ENCODE data around the gene FHIP2A.
"Not testable (repeated sequence)": the region's sequence is repeated elsewhere in the genome, so short reads cannot be mapped to it uniquely, and the experiment has no call there.

FHIP2A gene

DNA sequence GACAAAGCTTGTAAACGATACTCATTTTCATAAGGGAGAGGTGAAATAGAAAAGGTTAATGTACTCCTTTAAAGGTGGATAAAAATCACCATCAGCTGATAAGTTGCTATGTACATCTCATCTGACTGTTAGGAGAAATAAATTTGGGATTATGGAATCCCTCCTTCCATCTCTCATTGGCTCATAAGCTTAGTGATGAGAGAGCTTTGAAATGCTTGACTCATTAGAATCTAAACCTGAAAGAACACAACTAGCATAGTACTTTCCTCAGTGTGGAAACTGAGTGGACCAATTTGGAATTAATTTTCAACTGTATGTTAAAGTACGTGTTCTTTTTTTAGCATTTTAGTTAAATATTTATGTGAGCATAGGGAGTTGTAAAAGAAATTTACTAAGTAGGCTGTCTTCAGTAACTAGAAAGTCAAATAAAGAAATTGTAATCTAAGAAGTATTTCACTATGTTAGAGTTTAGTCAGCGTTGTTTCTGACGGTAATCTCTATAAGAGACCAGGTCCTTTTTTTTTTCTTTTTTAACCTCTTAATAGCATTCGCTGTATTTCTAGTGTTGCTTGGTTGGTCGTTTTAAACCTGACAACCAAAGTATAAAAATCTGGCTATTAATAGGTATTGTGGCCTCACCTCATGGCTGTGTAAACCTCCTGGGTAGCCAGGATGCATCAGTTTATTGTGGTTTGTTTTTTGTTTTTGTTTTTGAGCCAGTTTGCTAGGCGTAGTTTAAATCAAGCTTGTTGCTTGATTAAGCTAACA is 34.4 kb downstream of the FHIP2A start:
- intact Hi-C loops (cut with DNase I) = no loop called here
- DNase-seq = no peak

- no peak for DNase-seq
- intact Hi-C loops (cut with DNase I) = no loop called here
These were observed 35.1 kb downstream of the FHIP2A start for GRCh38 chr10:114856544-114857287.

- intact Hi-C loops (cut with DNase I); DNase-seq: not testable (repeated sequence)
These were observed 35.6 kb downstream of the FHIP2A start for GRCh38 chr10:114857288-114857565.

DNA sequence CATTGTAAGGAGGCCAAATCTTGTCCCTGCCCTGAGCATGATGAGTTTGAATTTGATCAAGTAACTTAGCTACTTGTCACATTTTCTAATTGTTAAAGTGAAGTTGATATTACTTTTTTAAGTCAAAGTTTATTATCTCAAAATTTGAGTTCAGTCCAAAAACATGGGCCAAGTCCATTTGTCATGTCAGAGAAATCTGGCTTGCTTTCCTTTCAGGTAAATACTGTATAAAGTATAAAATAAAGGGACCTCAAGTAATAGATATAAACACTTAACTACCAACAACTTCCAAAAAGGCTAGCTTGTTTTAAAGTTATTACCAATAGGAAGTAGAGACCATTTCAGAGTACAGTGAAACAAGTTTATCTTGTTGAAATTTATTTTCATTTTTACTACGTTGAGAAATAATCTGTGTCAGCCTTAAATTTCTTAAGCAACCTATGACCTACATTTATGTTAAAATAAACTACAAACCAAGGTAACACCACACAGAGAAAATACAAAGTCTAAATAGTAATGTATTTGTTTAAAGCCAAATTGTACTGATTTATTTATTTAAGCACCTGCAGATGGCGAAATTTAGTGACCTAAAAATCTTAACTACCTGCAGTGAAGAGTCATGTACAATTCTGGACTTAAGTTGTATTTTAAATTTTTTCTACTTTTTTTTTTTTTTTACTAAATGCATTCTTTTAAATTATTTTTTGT is 36.5 kb downstream of the FHIP2A start:
- intact Hi-C loops (cut with DNase I) = no loop called here

GRCh38 chr10:114859222-114859621 is 37.6 kb downstream of the FHIP2A start:
- intact Hi-C loops (cut with DNase I) = no loop called here
- DNase-seq = peak in 4 of 10 donors; percentile 20 to 80 (median 32)

More for the DNA sequence above, 36.5 kb downstream of the FHIP2A start:
- DNase-seq = no peak

- no peak for DNase-seq
- intact Hi-C loops (cut with DNase I) = no loop called here
These were observed 40.9 kb downstream of the FHIP2A start for GRCh38 chr10:114862456-114862855.

GRCh38 chr10:114867365-114867764 is 45.8 kb downstream of the FHIP2A start:
- intact Hi-C loops (cut with DNase I) = no loop called here
- no peak for DNase-seq

GRCh38 chr10:114868870-114869519 is 47.4 kb downstream of the FHIP2A start:
- intact Hi-C loops (cut with DNase I) = no loop called here
- DNase-seq = no peak

DNA sequence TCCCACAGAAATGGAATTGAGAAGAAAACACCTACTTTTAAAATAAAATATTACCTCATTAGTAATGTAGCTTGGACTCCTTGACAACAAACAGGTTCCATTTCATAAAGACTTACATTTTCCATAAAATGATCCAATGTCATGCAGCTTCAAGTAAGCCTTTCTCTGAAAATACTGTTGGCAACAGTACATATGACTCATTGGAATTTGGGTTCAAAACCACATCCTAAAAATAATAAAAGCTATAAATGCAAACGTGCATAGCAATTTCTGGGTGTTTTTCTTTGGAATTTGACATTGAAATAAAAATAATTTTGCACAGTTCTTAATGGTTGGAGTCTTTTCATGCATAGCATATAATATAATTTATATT is 47.9 kb downstream of the FHIP2A start:
- intact Hi-C loops (cut with DNase I) = no loop called here
- no peak for DNase-seq

GRCh38 chr10:114870486-114870885 is 48.9 kb downstream of the FHIP2A start:
- intact Hi-C loops (cut with DNase I) = no loop called here

DNA sequence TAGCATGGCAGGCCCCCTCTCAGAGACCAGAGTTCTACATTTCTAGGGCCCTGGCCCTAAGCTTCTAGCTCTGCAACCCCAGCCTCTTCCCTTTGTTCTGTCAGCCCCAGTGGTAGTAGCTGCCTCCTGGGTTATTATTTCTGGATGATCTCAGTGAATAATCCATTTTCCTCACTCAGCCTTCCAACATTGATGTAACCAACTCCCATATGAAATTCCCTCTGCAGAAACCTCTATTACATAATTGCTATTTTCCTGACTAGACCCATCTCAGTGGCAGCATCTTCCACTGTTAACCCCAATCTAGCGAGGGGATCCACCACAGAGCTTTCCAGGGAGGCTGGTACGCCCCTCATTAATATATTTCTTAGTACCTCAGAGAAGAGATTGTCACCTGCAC is 49.8 kb downstream of the FHIP2A start:
- intact Hi-C loops (cut with DNase I) = no loop called here
- DNase-seq = no peak

More at GRCh38 chr10:114870486-114870885, 48.9 kb downstream of the FHIP2A start:
- DNase-seq = no peak
